Measurements from ENCODE around the gene F2RL2.

F2RL2 gene

DNA sequence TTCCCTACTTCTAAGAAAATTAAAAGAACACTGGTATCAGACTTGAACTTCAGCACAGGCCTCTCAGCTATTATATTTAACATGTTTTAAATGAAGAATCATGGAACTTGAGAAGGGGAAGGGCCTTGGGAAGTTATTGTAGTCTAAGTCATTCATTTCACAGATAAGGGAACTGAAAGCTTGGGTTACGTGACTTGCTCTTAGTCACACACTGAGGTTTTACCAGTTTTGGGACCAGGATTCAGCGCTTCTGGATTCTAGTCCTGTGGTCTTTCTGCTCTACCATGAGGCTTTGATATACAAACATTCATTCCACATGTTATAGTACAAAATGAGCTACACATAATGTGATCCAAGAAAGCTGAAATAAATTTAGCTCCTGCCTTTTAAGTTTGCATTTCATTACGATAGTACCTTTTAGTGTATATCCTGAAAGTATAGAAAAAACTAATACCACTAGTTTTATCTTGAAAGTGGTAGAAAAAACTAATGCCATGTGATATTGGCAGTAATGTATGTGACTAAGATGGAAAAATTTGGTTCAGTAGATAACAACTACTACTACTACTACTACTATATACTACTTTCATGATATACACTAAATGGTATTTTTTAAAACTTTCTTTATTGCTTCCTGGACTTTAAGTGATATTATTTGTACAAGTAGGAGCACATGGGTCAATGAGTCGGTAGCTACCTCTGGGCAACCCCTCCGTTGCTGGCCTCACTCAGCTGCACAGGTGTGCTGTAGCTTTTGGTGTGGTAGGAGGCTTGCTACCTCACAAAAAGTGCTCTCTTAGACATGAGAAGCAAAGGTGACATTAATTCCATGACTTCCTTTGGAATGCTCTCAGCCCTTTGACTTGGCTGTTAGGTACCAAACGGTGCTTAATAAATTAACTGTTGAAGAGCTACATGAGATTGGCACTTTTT is 40.7 kb downstream of the F2RL2 start:
- TF ChIP-seq SPI1 (IDR thresholded peaks at IDR 0.05; ENCODE audit: borderline replicate concordance, low read depth) (no peak; the same call in 1 of the 2 replicates), POLR2AphosphoS5 (IDR thresholded peaks at IDR 0.05; ENCODE audit: low read depth) (no peak), GABPA (IDR thresholded peaks at IDR 0.05; ENCODE audit: low read depth) (no peak)
- TF ChIP-seq, protein P1, sequence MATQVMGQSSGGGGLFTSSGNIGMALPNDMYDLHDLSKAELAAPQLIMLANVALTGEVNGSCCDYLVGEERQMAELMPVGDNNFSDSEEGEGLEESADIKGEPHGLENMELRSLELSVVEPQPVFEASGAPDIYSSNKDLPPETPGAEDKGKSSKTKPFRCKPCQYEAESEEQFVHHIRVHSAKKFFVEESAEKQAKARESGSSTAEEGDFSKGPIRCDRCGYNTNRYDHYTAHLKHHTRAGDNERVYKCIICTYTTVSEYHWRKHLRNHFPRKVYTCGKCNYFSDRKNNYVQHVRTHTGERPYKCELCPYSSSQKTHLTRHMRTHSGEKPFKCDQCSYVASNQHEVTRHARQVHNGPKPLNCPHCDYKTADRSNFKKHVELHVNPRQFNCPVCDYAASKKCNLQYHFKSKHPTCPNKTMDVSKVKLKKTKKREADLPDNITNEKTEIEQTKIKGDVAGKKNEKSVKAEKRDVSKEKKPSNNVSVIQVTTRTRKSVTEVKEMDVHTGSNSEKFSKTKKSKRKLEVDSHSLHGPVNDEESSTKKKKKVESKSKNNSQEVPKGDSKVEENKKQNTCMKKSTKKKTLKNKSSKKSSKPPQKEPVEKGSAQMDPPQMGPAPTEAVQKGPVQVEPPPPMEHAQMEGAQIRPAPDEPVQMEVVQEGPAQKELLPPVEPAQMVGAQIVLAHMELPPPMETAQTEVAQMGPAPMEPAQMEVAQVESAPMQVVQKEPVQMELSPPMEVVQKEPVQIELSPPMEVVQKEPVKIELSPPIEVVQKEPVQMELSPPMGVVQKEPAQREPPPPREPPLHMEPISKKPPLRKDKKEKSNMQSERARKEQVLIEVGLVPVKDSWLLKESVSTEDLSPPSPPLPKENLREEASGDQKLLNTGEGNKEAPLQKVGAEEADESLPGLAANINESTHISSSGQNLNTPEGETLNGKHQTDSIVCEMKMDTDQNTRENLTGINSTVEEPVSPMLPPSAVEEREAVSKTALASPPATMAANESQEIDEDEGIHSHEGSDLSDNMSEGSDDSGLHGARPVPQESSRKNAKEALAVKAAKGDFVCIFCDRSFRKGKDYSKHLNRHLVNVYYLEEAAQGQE (IDR thresholded peaks at IDR 0.05; ENCODE audit: insufficient replicate concordance, low read depth): no peak
- TF ChIP-seq, protein P2, sequence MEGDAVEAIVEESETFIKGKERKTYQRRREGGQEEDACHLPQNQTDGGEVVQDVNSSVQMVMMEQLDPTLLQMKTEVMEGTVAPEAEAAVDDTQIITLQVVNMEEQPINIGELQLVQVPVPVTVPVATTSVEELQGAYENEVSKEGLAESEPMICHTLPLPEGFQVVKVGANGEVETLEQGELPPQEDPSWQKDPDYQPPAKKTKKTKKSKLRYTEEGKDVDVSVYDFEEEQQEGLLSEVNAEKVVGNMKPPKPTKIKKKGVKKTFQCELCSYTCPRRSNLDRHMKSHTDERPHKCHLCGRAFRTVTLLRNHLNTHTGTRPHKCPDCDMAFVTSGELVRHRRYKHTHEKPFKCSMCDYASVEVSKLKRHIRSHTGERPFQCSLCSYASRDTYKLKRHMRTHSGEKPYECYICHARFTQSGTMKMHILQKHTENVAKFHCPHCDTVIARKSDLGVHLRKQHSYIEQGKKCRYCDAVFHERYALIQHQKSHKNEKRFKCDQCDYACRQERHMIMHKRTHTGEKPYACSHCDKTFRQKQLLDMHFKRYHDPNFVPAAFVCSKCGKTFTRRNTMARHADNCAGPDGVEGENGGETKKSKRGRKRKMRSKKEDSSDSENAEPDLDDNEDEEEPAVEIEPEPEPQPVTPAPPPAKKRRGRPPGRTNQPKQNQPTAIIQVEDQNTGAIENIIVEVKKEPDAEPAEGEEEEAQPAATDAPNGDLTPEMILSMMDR (IDR thresholded peaks at IDR 0.05; ENCODE audit: insufficient read depth, low read length): no peak
- Histone ChIP-seq H3K27me3 (ENCODE audit: insufficient read depth, poor library complexity, severe bottlenecking) (no peaks in the 10 kb centered on the region), H3K27ac (replicated peaks) (no peak overlapping the region), H3K4me3 (replicated peaks; ENCODE audit: insufficient read depth, low read length) (no peak overlapping the region)
- DNase-seq (ENCODE audit: low read depth in 1 of 2, low spot score in 1 of 2): peak in 1 of 2 experiments; percentile 1

DNA sequence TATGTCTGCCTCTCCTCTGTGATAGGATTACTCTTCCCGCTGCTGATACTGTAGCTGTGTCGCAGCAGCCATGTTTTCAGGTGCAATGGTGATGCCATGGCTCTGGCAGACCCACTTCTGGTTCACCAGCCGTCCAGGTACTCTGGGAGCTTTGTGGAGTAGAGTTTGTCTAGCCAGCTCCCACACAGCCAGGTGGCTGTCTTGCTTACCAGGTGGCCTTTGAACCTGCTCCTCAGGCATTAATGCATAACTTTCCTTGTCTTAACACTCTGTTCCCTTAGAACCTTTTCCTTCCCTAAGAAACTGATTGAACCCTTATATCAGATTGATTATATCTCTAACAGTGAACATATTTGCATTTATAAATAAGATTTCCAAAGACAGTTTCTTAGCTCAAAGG is 42.2 kb downstream of the F2RL2 start:
- Histone ChIP-seq H3K27ac (replicated peaks) (no peak overlapping the region), H3K4me3 (replicated peaks; ENCODE audit: insufficient read depth, low read length) (no peak overlapping the region)
- TF ChIP-seq POLR2AphosphoS5 (IDR thresholded peaks at IDR 0.05; ENCODE audit: low read depth): no peak
- TF ChIP-seq, protein P2 (IDR thresholded peaks at IDR 0.05; ENCODE audit: insufficient read depth, low read length): no peak

DNA sequence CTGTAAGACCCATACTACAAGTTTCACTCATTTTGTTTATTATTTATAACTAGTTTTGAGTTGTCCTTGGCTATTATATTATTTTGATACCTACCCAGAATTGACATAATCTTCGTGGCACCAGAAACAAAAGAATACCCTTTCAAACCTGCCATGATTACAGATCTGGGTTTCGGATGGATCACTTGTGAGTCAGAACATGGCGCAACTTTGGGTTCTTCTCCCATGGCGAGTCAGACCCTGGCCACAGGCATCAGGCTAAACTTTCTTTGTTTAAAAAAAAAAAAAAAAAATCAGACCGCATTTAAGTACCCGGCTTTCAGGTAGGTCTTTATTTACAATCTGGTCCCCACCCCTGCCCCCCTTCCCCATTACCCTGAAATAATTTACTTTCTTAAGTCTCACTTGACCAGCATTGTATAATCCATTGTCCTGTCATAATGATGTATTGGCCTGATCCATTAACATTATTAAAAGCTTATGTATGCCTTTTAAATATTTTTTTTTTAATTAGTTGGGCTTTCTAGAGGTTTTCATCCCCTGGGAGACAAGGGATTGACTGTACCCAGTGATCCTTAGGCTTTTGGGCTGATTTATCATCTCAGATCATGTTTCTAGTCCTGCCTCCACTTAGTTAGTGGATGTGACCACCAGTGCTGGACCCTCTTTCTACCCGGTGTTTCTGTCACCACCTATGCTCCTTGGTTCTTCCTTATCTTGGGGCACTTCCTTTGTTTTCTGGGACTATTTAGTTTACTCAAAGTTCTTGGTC is 43.9 kb downstream of the F2RL2 start:
- TF ChIP-seq, protein P1 (IDR thresholded peaks at IDR 0.05; ENCODE audit: insufficient replicate concordance, low read depth): no peak
- no peaks in the 10 kb centered on the region for H3K27me3 ChIP-seq (ENCODE audit: insufficient read depth, poor library complexity, severe bottlenecking)
- H3K4me3 ChIP-seq (replicated peaks; ENCODE audit: insufficient read depth, low read length): no peak overlapping the region
- DNase-seq (ENCODE audit: low read depth in 1 of 2, low spot score in 1 of 2): no peak
- no peak overlapping the region for H3K27ac ChIP-seq (replicated peaks)

More for the DNA sequence above, 42.2 kb downstream of the F2RL2 start:
- no peaks in the 10 kb centered on the region for H3K27me3 ChIP-seq (ENCODE audit: insufficient read depth, poor library complexity, severe bottlenecking)
- no peak for DNase-seq (ENCODE audit: low read depth in 1 of 2, low spot score in 1 of 2)

DNA sequence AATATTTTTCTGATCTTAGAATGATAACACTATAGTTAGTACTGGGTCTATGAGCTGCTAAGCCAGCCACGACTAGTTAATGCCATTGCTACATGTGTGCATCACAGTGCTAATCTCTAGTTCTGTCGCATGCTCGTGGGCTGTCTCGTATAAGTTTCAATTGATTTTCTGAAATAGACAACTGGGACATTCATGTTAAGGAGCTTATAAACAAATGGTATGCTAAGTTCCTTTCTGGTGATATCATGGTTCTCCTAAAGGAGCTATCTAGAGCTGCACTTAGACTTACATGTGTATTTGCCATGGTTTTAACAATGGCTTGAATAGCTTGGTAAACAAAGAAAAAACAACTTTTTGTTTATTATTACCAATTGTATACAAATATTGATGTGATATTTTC is 46.2 kb downstream of the F2RL2 start:
- TF ChIP-seq, protein P1 (IDR thresholded peaks at IDR 0.05; ENCODE audit: insufficient replicate concordance, low read depth): no peak
- no peak for TF ChIP-seq POLR2AphosphoS5 (IDR thresholded peaks at IDR 0.05; ENCODE audit: low read depth)
- TF ChIP-seq GABPA (IDR thresholded peaks at IDR 0.05; ENCODE audit: low read depth): no peak
- TF ChIP-seq, protein P2 (IDR thresholded peaks at IDR 0.05; ENCODE audit: insufficient read depth, low read length): no peak
- no peak for TF ChIP-seq SPI1 (IDR thresholded peaks at IDR 0.05; ENCODE audit: borderline replicate concordance, low read depth)
- H3K27ac ChIP-seq (replicated peaks): no peak overlapping the region
- no peaks in the 10 kb centered on the region for H3K27me3 ChIP-seq (ENCODE audit: insufficient read depth, poor library complexity, severe bottlenecking)
- H3K4me3 ChIP-seq (replicated peaks; ENCODE audit: insufficient read depth, low read length): no peak overlapping the region
- no peak for DNase-seq (ENCODE audit: low read depth in 1 of 2, low spot score in 1 of 2)
